ENCODE data around the gene ZNF423. TPM values are rescaled to one million over a fixed set of nuclear protein-coding genes. Genes with fewer than 3 reads are reported as not detected.

ZNF423 gene
- total RNA-seq, 1 donor = 0.81 TPM

Small RNA genes lying within 50 kb of the gene (small RNA-seq; reads per million reads assigned to genes)
- gene MRPS21P7 (not detected), gene MRPS21P8 (not detected)

Other genes with a start within 250 kb of the ZNF423 start
- 16.2 TPM for gene CNEP1R1, start 169.1 kb upstream of the ZNF423 start, total RNA-seq
- gene HEATR3, start 209.9 kb upstream of the ZNF423 start, total RNA-seq = 11.0 TPM

Data from hematopoietic multipotent progenitor cell (in vitro differentiated cells).